CD4-positive, CD25-positive, alpha-beta regulatory T cell (primary cell): ENCODE measurements around the gene CISH. TPM values are rescaled to one million over a fixed set of nuclear protein-coding genes. Genes with fewer than 3 reads are reported as not detected.
A peak's percentile ranks its signal among the peaks of the same experiment; 100 is the strongest.

Experiments used
- ATAC-seq, 2 donors: fragments of 150-1000 bp; cut with Tn5 transposase; one replicate each; pipeline ENCODE4 v1.10.0; 2021; ENCODE audit warnings: low read depth in 2 of 2, moderate number of reproducible peaks in 2 of 2, moderate library complexity in 1 of 2
- DNase-seq, 3 donors: peaks; one replicate each; pipeline versions ENCODE4 v3.0.0 to v3.0.0-alpha.2; 2012 to 2022; ENCODE audit warnings: mixed read lengths in 1 of 3
- H3K27ac ChIP-seq: one replicate; pipeline ENCODE4 v1.7.0; 2013; ENCODE audit warnings: mild to moderate bottlenecking, low read length; ENCODE audit not compliant: insufficient read depth, poor library complexity, severe bottlenecking
- H3K27me3 ChIP-seq: one replicate; pipeline ENCODE4 v1.7.0; 2013; ENCODE audit warnings: low read length; ENCODE audit not compliant: control insufficient read depth, insufficient read depth
- H3K36me3 ChIP-seq: one replicate; pipeline ENCODE4 v1.7.0; 2013; ENCODE audit warnings: mild to moderate bottlenecking, low read length, moderate library complexity; ENCODE audit not compliant: control insufficient read depth, insufficient read depth
- H3K4me1 ChIP-seq: 2 replicates; pipeline ENCODE4 v1.7.0; 2013; ENCODE audit warnings: mild to moderate bottlenecking, low read length; ENCODE audit not compliant: insufficient read depth, control insufficient read depth, poor library complexity, severe bottlenecking
- H3K4me3 ChIP-seq: one replicate; pipeline ENCODE4 v1.7.0; 2013; ENCODE audit warnings: low read depth, mild to moderate bottlenecking, low read length, moderate library complexity
- H3K9me3 ChIP-seq, 2 experiments: 1 replicate in 1 of 2; 2 replicates in 1 of 2; pipeline ENCODE4 v1.7.0; 2013; ENCODE audit warnings: low read length in 2 of 2, mild to moderate bottlenecking in 1 of 2, moderate library complexity in 1 of 2; ENCODE audit not compliant: control insufficient read depth in 2 of 2
- H3K27ac Mint-ChIP-seq, 3 donors: one replicate each; pipeline ENCODE4 v1.8.0; 2020 to 2022; ENCODE audit warnings: mild to moderate bottlenecking in 3 of 3, mixed read lengths in 3 of 3, moderate library complexity in 2 of 3
- H3K27me3 Mint-ChIP-seq: one replicate; pipeline ENCODE4 v1.8.0; 2022; ENCODE audit warnings: mild to moderate bottlenecking, mixed read lengths
- H3K36me3 Mint-ChIP-seq: one replicate; pipeline ENCODE4 v1.8.0; 2020; ENCODE audit warnings: mixed read lengths
- H3K4me1 Mint-ChIP-seq, 4 donors: one replicate each; pipeline ENCODE4 v1.8.0; 2020 to 2022; ENCODE audit warnings: mixed read lengths in 4 of 4, mild to moderate bottlenecking in 1 of 4
- H3K4me3 Mint-ChIP-seq, 4 donors: one replicate each; pipeline ENCODE4 v1.8.0; 2020 to 2022; ENCODE audit warnings: mild to moderate bottlenecking in 4 of 4, mixed read lengths in 4 of 4, moderate library complexity in 3 of 4
- H3K9me3 Mint-ChIP-seq, 7 donors: one replicate each; pipeline ENCODE4 v1.8.0; 2020 to 2022; ENCODE audit warnings: mixed read lengths in 7 of 7, mild to moderate bottlenecking in 3 of 7, moderate library complexity in 2 of 7
- polyA plus RNA-seq, 4 donors: library from polyadenylated mRNA; unstranded; fragments of 300-500 nt; fragmentation: Illumina TruSeq; gene quantifications; one replicate each; pipeline ENCODE4 v1.2.3, GENCODE V29; 2021
- total RNA-seq: library from RNA; stranded (reverse); gene quantifications from one replicate; pipeline ENCODE4 v1.2.3, GENCODE V29; 2022

Gene CISH
- total and polyA plus RNA-seq, 5 donors from 2014 or later = 23.4 to 66.7 (median 57.0) TPM

- ATAC-seq (no peak), DNase-seq (peak in 1 of 3 donors; percentile 46)
- peaks cover 78% of the 10 kb centered on the region for H3K4me1 ChIP-seq
- peak overlapping the region; percentile 97 for H3K27ac ChIP-seq
- Mint-ChIP-seq H3K4me1 (peaks cover 15 to 68% (median 36%) of the 10 kb centered on the region in 4 donors), H3K36me3 (peaks cover 15% of the 10 kb centered on the region), H3K27me3 (no peaks in the 10 kb centered on the region), H3K27ac (peak overlapping the region; percentile 97 to 99 (median 97)), H3K4me3 (peak overlapping the region; percentile 89 to 97 (median 96)), H3K9me3 (peaks cover 0 to 3% (median 0%) of the 10 kb centered on the region in 7 donors)
- peaks cover 14% of the 10 kb centered on the region for H3K36me3 ChIP-seq
- peak overlapping the region; percentile 63 for H3K4me3 ChIP-seq
- no peaks in the 10 kb centered on the region for H3K9me3 ChIP-seq
- no peaks in the 10 kb centered on the region for H3K27me3 ChIP-seq
Measured at GRCh38 chr3:50612234-50612882, 784 bp upstream of the CISH start.

- Mint-ChIP-seq H3K27ac (peak overlapping the region; percentile 97 to 99 (median 97)), H3K4me3 (peak overlapping the region; percentile 89 to 97 (median 96)), H3K36me3 (peaks cover 24% of the 10 kb centered on the region), H3K9me3 (peaks cover 0 to 1% (median 0%) of the 10 kb centered on the region in 7 donors), H3K4me1 (peaks cover 22 to 73% (median 39%) of the 10 kb centered on the region in 4 donors), H3K27me3 (no peaks in the 10 kb centered on the region)
- DNase-seq (no peak), ATAC-seq (no peak)
- Histone ChIP-seq H3K27ac (peak overlapping the region; percentile 97), H3K4me1 (peaks cover 85% of the 10 kb centered on the region), H3K4me3 (peak overlapping the region; percentile 87), H3K27me3 (no peaks in the 10 kb centered on the region), H3K9me3 (no peaks in the 10 kb centered on the region), H3K36me3 (peaks cover 26% of the 10 kb centered on the region)
Measured at GRCh38 chr3:50610992-50611463, 546 bp downstream of the CISH start.

- ATAC-seq (no peak), DNase-seq (peak in 1 of 3 donors; percentile 88)
- no peaks in the 10 kb centered on the region for H3K9me3 Mint-ChIP-seq
- peaks cover 85% of the 10 kb centered on the region for H3K4me1 ChIP-seq
- H3K27ac Mint-ChIP-seq = peak overlapping the region; percentile 97 to 99 (median 97)
- H3K9me3 ChIP-seq = no peaks in the 10 kb centered on the region
- no peaks in the 10 kb centered on the region for H3K27me3 Mint-ChIP-seq
- peak overlapping the region; percentile 97 for H3K27ac ChIP-seq
- peaks cover 33% of the 10 kb centered on the region for H3K36me3 ChIP-seq
- H3K4me3 ChIP-seq = peak overlapping the region; percentile 87
- no peaks in the 10 kb centered on the region for H3K27me3 ChIP-seq
- H3K4me3 Mint-ChIP-seq = peak overlapping the region; percentile 89 to 97 (median 96)
- peaks cover 31% of the 10 kb centered on the region for H3K36me3 Mint-ChIP-seq
- peaks cover 26 to 73% (median 42%) of the 10 kb centered on the region in 4 donors for H3K4me1 Mint-ChIP-seq
Measured at GRCh38 chr3:50610181-50610971, 1.2 kb downstream of the CISH start.

- DNase-seq (peak in 1 of 3 donors; percentile 63), ATAC-seq (no peak)
- H3K27me3 ChIP-seq = no peaks in the 10 kb centered on the region
- peaks cover 26 to 78% (median 48%) of the 10 kb centered on the region in 4 donors for H3K4me1 Mint-ChIP-seq
- peaks cover 36% of the 10 kb centered on the region for H3K36me3 Mint-ChIP-seq
- H3K27me3 Mint-ChIP-seq = no peaks in the 10 kb centered on the region
- no peaks in the 10 kb centered on the region for H3K9me3 ChIP-seq
- H3K4me3 ChIP-seq = peak overlapping the region; percentile 87
- no peaks in the 10 kb centered on the region for H3K9me3 Mint-ChIP-seq
- peak overlapping the region; percentile 97 for H3K27ac ChIP-seq
- H3K4me3 Mint-ChIP-seq = peak overlapping the region; percentile 89 to 97 (median 96)
- H3K27ac Mint-ChIP-seq = peak overlapping the region; percentile 97 to 99 (median 97)
- H3K36me3 ChIP-seq = peaks cover 39% of the 10 kb centered on the region
- H3K4me1 ChIP-seq = peaks cover 92% of the 10 kb centered on the region
Measured at GRCh38 chr3:50609763-50610085, 1.9 kb downstream of the CISH start.

- DNase-seq (peak in 1 of 3 donors; percentile 64), ATAC-seq (no peak)
- no peaks in the 10 kb centered on the region for H3K27me3 Mint-ChIP-seq
- peak overlapping the region; percentile 95 to 97 (median 97) for H3K27ac Mint-ChIP-seq
- H3K36me3 Mint-ChIP-seq = peaks cover 38% of the 10 kb centered on the region
- Histone ChIP-seq H3K36me3 (peaks cover 44% of the 10 kb centered on the region), H3K9me3 (no peaks in the 10 kb centered on the region), H3K4me1 (peaks cover 95% of the 10 kb centered on the region), H3K27me3 (no peaks in the 10 kb centered on the region), H3K4me3 (peak overlapping the region; percentile 87), H3K27ac (peak overlapping the region; percentile 97)
- no peaks in the 10 kb centered on the region for H3K9me3 Mint-ChIP-seq
- H3K4me1 Mint-ChIP-seq = peaks cover 26 to 82% (median 49%) of the 10 kb centered on the region in 4 donors
- peak overlapping the region; percentile 89 to 97 (median 96) for H3K4me3 Mint-ChIP-seq
Measured at GRCh38 chr3:50609071-50609762, 2.4 kb downstream of the CISH start.

GRCh38 chr3:50608278-50608677 lies 3.3 kb downstream of the CISH start:
- H3K4me1 Mint-ChIP-seq = peaks cover 17 to 82% (median 50%) of the 10 kb centered on the region in 4 donors

More at GRCh38 chr3:50608278-50608677, 3.3 kb downstream of the CISH start:
- H3K4me3 Mint-ChIP-seq = peak overlapping the region; percentile 89 to 97 (median 96)
- peak overlapping the region; percentile 87 for H3K4me3 ChIP-seq
- H3K27ac ChIP-seq = peak overlapping the region; percentile 97
- peaks cover 0 to 2% (median 0%) of the 10 kb centered on the region in 7 donors for H3K9me3 Mint-ChIP-seq
- H3K9me3 ChIP-seq = no peaks in the 10 kb centered on the region
- H3K36me3 Mint-ChIP-seq = peaks cover 47% of the 10 kb centered on the region
- H3K27me3 ChIP-seq = no peaks in the 10 kb centered on the region
- H3K27me3 Mint-ChIP-seq = no peaks in the 10 kb centered on the region
- H3K4me1 ChIP-seq = peaks cover 95% of the 10 kb centered on the region
- ATAC-seq (no peak), DNase-seq (peak in 1 of 3 donors; percentile 54)
- peaks cover 47% of the 10 kb centered on the region for H3K36me3 ChIP-seq
- H3K27ac Mint-ChIP-seq = peak overlapping the region; percentile 95 to 97 (median 97)
